GM23338 (cell line): ENCODE measurements around the gene PKLR. TPM values are rescaled to one million over a fixed set of nuclear protein-coding genes. Genes with fewer than 3 reads are reported as not detected.
A peak's percentile ranks its signal among the peaks of the same experiment; 100 is the strongest.

Experiments
- ATAC-seq: fragments of 200-7000 bp; cut with Tn5 transposase; 3 replicates; pipeline ENCODE4 v1.9.1; 2020
- DNase-seq: peaks from one replicate; pipeline ENCODE4 v3.0.0-alpha.2; 2015; ENCODE audit warnings: low spot score
- H2AFZ ChIP-seq: fragments of 200-600 bp; sonication (generic); 2 replicates; pipeline ENCODE4 v1.8.0; 2016; ENCODE audit warnings: antibody characterized with exemption, mild to moderate bottlenecking, moderate library complexity
- H3F3A ChIP-seq: fragments of 200-600 bp; sonication (generic); replicated peaks from 2 replicates; pipeline ENCODE4 v1.8.0; 2017; ENCODE audit warnings: antibody characterized with exemption, mixed run types, low read depth
- H3K27ac ChIP-seq: fragments of 200-600 bp; sonication (generic); 2 replicates; pipeline ENCODE4 v1.6.1; 2016; ENCODE audit warnings: low read depth
- H3K27me3 ChIP-seq: fragments of 200-600 bp; sonication (generic); 2 replicates; pipeline ENCODE4 v1.8.0; 2016; ENCODE audit warnings: mild to moderate bottlenecking, mixed run types, moderate library complexity; ENCODE audit not compliant: insufficient read depth
- H3K36me3 ChIP-seq: fragments of 200-600 bp; sonication (generic); 2 replicates; pipeline ENCODE4 v1.8.0; 2016; ENCODE audit warnings: mild to moderate bottlenecking; ENCODE audit not compliant: insufficient read depth
- H3K4me1 ChIP-seq: fragments of 200-600 bp; sonication (generic); 2 replicates; pipeline ENCODE4 v1.8.0; 2016; ENCODE audit warnings: mild to moderate bottlenecking, moderate library complexity; ENCODE audit not compliant: insufficient read depth
- H3K4me2 ChIP-seq: fragments of 200-600 bp; sonication (generic); 2 replicates; pipeline ENCODE4 v1.7.1; 2017; ENCODE audit warnings: mixed run types
- H3K4me3 ChIP-seq: fragments of 200-600 bp; sonication (generic); 2 replicates; pipeline ENCODE4 v1.6.1; 2016; ENCODE audit warnings: mixed run types
- H3K79me2 ChIP-seq: fragments of 200-600 bp; sonication (generic); replicated peaks from 2 replicates; pipeline ENCODE4 v1.8.0; 2017; ENCODE audit warnings: mild to moderate bottlenecking; ENCODE audit not compliant: insufficient read depth
- H3K9me2 ChIP-seq: fragments of 200-600 bp; sonication (generic); 2 replicates; pipeline ENCODE4 v1.8.0; 2017; ENCODE audit not compliant: insufficient read depth
- H4K20me1 ChIP-seq: fragments of 200-600 bp; sonication (generic); replicated peaks from 2 replicates; pipeline ENCODE4 v1.8.0; 2017; ENCODE audit warnings: mild to moderate bottlenecking; ENCODE audit not compliant: insufficient read depth
- H3K27ac Mint-ChIP-seq: 2 replicates; pipeline ENCODE4 v1.8.0; 2020; ENCODE audit warnings: inconsistent platforms, mild to moderate bottlenecking, moderate library complexity, mixed read lengths
- H3K27me3 Mint-ChIP-seq: 3 replicates; pipeline ENCODE4 v1.8.0; 2022; ENCODE audit warnings: low read depth, mild to moderate bottlenecking, moderate library complexity, mixed read lengths, inconsistent platforms; ENCODE audit not compliant: insufficient read depth, poor library complexity
- H3K36me3 Mint-ChIP-seq: 3 replicates; pipeline ENCODE4 v1.8.0; 2021; ENCODE audit warnings: low read depth, mild to moderate bottlenecking, inconsistent platforms, moderate library complexity, mixed read lengths
- H3K4me1 Mint-ChIP-seq: 3 replicates; pipeline ENCODE4 v1.8.0; 2020; ENCODE audit warnings: mild to moderate bottlenecking, inconsistent platforms, mixed read lengths
- H3K4me3 Mint-ChIP-seq: 3 replicates; pipeline ENCODE4 v1.8.0; 2021; ENCODE audit warnings: moderate library complexity, mild to moderate bottlenecking, inconsistent platforms, mixed read lengths
- H3K9me3 Mint-ChIP-seq: 3 replicates; pipeline ENCODE4 v1.8.0; 2020; ENCODE audit warnings: moderate library complexity, mild to moderate bottlenecking, inconsistent platforms, mixed read lengths
- CREB1 ChIP-seq: fragments of 250-450 bp; sonication (Bioruptor Pico); IDR thresholded peaks from 2 replicates; pipeline ENCODE4 v1.5.0; 2020; ENCODE audit warnings: low read depth, mild to moderate bottlenecking, moderate library complexity
- CTCF ChIP-seq, 2 experiments: fragments of 200-600 bp in 1 of 2; sonication (generic) in 1 of 2; conservative IDR thresholded peaks; 2 replicates each; pipeline versions ENCODE4 v1.5.1 to v1.6.1; 2016 to 2017; ENCODE audit warnings: antibody characterized with exemption in 2 of 2, low read depth in 2 of 2, mild to moderate bottlenecking in 2 of 2, moderate library complexity in 1 of 2
- ETS1 ChIP-seq: IDR thresholded peaks from 2 replicates; pipeline ENCODE4 v1.6.1; 2016; ENCODE audit warnings: antibody characterized with exemption
- EZH2 ChIP-seq: fragments of 200-600 bp; sonication (generic); IDR thresholded peaks from one replicate; pipeline ENCODE4 v1.8.0; 2017; ENCODE audit warnings: antibody characterized with exemption, mild to moderate bottlenecking, low read depth; ENCODE audit not compliant: unreplicated experiment
- JUNB ChIP-seq: IDR thresholded peaks from one replicate; pipeline ENCODE4 v1.6.1; 2016; ENCODE audit warnings: antibody characterized with exemption; ENCODE audit not compliant: unreplicated experiment
- NANOG ChIP-seq: IDR thresholded peaks from 2 replicates; pipeline ENCODE4 v1.6.1; 2016; ENCODE audit warnings: antibody characterized with exemption, borderline replicate concordance
- POLR2AphosphoS5 ChIP-seq: IDR thresholded peaks from 2 replicates; pipeline ENCODE4 v1.6.1; 2016; ENCODE audit warnings: antibody characterized with exemption, low read depth
- REST ChIP-seq: IDR thresholded peaks from one replicate; pipeline ENCODE4 v1.6.1; 2018; ENCODE audit warnings: antibody characterized with exemption; ENCODE audit not compliant: unreplicated experiment
- STAT1 ChIP-seq: IDR thresholded peaks from one replicate; pipeline ENCODE4 v1.6.1; 2016; ENCODE audit warnings: antibody characterized with exemption; ENCODE audit not compliant: unreplicated experiment
- ZNF114 ChIP-seq: fragments of 250-450 bp; sonication (Bioruptor Pico); IDR thresholded peaks from 2 replicates; pipeline ENCODE4 v1.5.0; 2020; ENCODE audit warnings: mild to moderate bottlenecking, moderate library complexity
- ZNF462 ChIP-seq: fragments of 250-450 bp; sonication (Bioruptor Pico); IDR thresholded peaks from 2 replicates; pipeline ENCODE4 v1.5.0; 2020; ENCODE audit warnings: mild to moderate bottlenecking, moderate library complexity
- polyA plus RNA-seq: library from polyadenylated mRNA; unstranded; fragments of >200 nt; fragmentation: Nextera tagmentation; extraction: Ambion mirVana; gene quantifications from 2 replicates; pipeline ENCODE4 v1.2.1, GENCODE V29; 2016
- total RNA-seq: library from RNA; depleted of rRNA; stranded (reverse); fragments of >200 nt; shearing (Covaris generic); gene quantifications from 2 replicates; pipeline ENCODE4 v1.2.3, GENCODE V29; 2014

PKLR gene
- total and polyA plus RNA-seq, 2 experiments from 2014 or later: 2.0 to 3.7 TPM

DNA sequence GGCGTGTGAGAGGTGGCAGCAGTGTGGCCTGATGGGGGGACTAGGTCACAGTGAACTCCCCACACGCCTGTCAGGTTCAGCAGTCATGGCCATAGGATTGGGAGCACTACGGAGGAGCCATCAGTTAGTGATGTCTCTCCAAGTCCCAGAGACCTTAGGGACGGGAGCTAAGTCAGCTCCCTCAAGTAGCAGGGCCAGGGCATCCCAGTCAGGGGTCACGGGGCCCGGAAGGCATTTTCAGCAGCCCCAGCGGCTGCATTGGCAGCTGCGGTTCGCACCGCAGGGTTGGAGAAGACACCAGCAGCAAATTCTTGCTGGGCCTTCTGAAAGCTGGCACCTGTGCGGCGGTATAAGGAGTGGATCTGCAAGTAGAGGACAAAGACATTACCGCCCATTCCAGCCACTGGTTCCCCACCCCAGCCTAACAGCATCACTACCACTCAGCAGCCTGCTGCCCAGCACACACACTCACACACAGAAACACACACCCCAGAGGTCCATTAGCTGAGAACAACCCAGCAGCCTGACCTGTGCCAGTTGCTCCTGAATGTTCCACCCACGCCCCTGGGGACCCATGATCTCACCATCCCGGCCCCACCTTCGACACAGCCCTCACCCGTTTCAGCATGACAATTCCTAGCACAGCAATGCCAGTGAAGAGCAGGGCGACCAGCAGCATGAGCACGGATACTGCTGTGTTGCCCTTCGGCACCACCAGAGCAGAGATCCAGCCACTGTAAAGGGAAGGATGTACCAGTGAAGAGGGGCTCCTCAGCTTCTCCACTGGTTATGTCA lies 45.0 kb downstream of the PKLR start:
- H3K36me3 Mint-ChIP-seq: peaks cover 27% of the 10 kb centered on the region
- Histone ChIP-seq H3K27me3 (no peaks in the 10 kb centered on the region), H3K4me2 (peak overlapping the region; percentile 98), H3K27ac (peak overlapping the region; percentile 76; the same call in 1 of the 2 replicates), H2AFZ (peak overlapping the region; percentile 88), H4K20me1 (no peaks in the 10 kb centered on the region), H3K4me1 (peaks cover 18% of the 10 kb centered on the region), H3F3A (peaks cover 14% of the 10 kb centered on the region), H3K9me2 (no peaks in the 10 kb centered on the region), H3K79me2 (peaks cover 8% of the 10 kb centered on the region), H3K4me3 (peak overlapping the region; percentile 89), H3K36me3 (peaks cover 9% of the 10 kb centered on the region; the same call in 1 of the 2 replicates)
- H3K9me3 Mint-ChIP-seq: no peaks in the 10 kb centered on the region
- H3K27ac Mint-ChIP-seq: peak overlapping the region; percentile 57
- DNase-seq (no peak), ATAC-seq (peak; percentile 2; the same call in 2 of the 3 replicates)
- TF ChIP-seq POLR2AphosphoS5 (no peak), ZNF114 (CRISPR knock-in tag) (no peak), EZH2 (no peak), NANOG (no peak), ZNF462 (CRISPR knock-in tag) (no peak), JUNB (no peak), REST (no peak), STAT1 (no peak), ETS1 (no peak), CREB1 (CRISPR knock-in tag) (no peak), CTCF (conservative IDR thresholded peaks at IDR 0.05; ENCODE audit: low read depth in 2 of 2) (no peak)
- H3K4me3 Mint-ChIP-seq: peak overlapping the region; percentile 83
- H3K4me1 Mint-ChIP-seq: peaks cover 26% of the 10 kb centered on the region
- H3K27me3 Mint-ChIP-seq: peaks cover 16% of the 10 kb centered on the region
